ENCODE measurements around the gene RC3H2. TPM values are rescaled to one million over a fixed set of nuclear protein-coding genes. Genes with fewer than 3 reads are reported as not detected.

Gene RC3H2, protein sequence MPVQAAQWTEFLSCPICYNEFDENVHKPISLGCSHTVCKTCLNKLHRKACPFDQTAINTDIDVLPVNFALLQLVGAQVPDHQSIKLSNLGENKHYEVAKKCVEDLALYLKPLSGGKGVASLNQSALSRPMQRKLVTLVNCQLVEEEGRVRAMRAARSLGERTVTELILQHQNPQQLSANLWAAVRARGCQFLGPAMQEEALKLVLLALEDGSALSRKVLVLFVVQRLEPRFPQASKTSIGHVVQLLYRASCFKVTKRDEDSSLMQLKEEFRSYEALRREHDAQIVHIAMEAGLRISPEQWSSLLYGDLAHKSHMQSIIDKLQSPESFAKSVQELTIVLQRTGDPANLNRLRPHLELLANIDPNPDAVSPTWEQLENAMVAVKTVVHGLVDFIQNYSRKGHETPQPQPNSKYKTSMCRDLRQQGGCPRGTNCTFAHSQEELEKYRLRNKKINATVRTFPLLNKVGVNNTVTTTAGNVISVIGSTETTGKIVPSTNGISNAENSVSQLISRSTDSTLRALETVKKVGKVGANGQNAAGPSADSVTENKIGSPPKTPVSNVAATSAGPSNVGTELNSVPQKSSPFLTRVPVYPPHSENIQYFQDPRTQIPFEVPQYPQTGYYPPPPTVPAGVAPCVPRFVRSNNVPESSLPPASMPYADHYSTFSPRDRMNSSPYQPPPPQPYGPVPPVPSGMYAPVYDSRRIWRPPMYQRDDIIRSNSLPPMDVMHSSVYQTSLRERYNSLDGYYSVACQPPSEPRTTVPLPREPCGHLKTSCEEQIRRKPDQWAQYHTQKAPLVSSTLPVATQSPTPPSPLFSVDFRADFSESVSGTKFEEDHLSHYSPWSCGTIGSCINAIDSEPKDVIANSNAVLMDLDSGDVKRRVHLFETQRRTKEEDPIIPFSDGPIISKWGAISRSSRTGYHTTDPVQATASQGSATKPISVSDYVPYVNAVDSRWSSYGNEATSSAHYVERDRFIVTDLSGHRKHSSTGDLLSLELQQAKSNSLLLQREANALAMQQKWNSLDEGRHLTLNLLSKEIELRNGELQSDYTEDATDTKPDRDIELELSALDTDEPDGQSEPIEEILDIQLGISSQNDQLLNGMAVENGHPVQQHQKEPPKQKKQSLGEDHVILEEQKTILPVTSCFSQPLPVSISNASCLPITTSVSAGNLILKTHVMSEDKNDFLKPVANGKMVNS
- total RNA-seq, result 10 to 100 TPM; 35.1 to 46.8 TPM
- long read RNA-seq, donor 1, partial matches to known transcripts, result 1 of 11 reads
- long read RNA-seq, donor 1, other reads (novel, unspliced or antisense), result 5 of 11 reads
- long read RNA-seq, donor 2, partial matches to known transcripts, result 4 of 7 reads
- long read RNA-seq, donor 2, other reads (novel, unspliced or antisense), result 2 of 7 reads

DNA sequence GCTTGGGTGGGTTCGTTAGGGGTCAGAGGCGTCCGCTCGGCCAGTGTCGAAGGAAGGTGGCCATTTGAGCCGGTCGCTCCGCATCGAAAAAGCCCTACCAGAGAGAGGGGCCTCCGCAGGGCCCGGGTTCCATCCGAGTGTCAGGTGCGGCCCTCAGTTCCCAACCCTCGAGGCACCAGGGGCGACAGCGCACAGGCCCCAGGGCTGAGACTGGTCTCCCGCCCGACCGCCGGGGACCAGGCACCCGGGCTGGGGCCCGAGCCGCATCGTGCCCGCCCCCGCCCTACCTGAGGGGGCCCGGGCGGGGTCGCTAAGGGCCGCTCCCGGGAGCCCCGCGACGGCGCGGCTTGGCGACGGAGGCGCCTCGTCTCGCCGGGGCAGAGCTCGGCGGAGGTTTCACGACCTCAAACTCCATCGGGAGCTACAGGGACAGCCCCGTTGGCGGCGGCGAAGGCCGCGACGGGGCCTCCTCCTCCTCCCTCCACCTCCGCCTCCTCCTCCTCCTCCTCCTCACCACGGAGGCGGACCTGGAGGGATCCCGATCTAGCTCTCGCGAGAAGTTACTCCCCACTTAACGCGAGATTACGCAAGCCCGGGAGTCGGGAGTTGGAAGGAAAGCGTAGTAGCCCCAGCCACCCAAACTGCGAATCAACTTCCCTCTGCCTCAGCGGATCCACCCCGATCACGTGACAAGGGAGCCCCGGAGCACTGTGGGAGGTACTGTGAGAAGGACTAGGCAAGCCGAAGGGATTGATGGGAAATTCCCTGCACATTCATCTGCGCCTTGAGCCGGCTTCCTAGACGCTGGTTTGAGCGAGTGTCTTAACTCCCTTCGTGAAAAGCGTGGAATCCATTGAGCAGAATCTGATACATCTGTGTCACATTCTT lies at the start of gene RC3H2:
TSS of gene RC3H2 (minus strand) at position 537 of the 888 bp plus-strand sequence. CDS start 7,850 bp downstream, outside the sequence.
- intact Hi-C loops (cut with DNase I), result no loop called here
- DNase-seq (ENCODE audit: low spot score), result peak; percentile 99

DNA sequence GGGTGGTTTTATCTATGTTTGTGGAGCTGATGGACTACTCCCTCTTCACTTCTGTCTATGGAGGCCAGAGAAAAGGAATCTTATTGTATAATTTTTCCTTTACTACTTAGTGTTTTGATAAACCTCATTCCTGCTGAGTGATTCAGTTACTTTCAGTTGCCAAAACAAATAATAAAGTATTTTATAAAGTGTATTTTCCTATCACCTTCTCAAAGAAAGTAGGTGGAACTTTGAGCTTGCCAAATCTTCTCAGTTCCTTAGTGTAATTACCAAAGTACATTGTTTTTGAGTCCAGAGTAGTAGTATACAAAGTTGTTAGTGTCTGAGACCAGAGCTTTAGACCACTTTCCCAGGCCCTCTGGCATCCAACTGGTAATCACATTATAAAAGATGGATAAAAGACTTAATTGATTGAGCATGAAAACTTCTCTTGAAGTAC lies 49.1 kb upstream of the RC3H2 start:
- intact Hi-C loops (cut with DNase I), result no loop called here
- no peak for DNase-seq (ENCODE audit: low spot score)

DNA sequence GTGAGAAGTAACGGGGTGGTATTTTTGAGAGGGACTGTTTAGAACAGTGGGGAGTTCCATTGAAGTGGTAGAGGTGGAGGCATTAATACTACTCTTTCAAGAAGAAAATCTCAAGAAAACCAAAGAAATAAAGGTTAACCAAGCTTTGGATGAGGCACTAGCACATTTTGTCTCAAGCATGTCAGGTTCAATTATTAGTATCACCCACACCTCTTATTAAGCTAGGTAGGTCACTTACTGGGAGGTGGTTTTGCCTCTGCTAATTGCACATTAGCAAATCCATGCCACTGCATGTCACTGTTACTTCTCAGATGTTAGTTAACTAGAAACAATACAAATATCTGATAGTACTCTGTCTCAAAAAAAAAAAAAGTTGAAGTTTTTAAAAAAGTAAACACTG lies 45.9 kb upstream of the RC3H2 start:
- DNase-seq (ENCODE audit: low spot score), result no peak
- intact Hi-C loops (cut with DNase I), result no loop called here

DNA sequence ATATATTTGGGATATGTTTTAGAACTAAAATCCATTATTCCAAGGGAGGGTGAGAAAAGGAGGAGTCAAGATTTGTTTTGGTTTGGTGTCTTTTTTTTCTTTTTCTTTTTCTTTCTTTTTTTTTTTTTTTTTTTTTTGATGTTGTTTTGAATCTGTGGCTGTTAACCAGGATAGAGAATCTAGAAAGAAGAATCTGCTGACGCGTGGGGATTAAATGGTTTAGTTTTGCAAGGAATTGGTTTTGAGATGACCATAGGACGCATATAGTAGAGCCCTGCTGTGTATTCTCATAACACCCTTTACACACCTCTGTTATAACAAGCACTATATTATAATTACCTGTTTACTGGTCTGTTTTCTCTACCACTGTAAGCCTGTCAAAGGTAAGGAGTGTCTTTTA lies 45.1 kb upstream of the RC3H2 start:
- no peak for DNase-seq (ENCODE audit: low spot score)
- intact Hi-C loops (cut with DNase I), result no loop called here

DNA sequence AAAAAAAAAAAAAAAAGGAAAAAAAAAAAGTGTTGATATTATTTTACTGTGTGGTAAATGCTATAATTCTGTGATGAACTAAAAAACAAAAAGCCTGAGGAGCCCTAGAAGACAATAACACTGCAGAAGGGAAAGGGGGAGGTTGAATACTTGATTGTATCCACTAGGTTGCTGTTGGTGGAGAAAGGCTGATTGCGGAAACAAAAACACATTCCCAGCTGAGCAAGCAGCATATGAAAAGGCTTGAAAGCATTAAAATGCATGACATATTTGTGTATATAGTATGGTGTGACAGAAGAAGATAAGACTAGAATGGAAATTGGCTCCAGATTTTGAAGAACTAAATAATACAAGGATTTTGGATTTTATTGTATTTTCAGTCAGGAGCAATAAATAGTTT lies 44.5 kb upstream of the RC3H2 start:
- intact Hi-C loops (cut with DNase I), result no loop called here
- no peak for DNase-seq (ENCODE audit: low spot score)

DNA sequence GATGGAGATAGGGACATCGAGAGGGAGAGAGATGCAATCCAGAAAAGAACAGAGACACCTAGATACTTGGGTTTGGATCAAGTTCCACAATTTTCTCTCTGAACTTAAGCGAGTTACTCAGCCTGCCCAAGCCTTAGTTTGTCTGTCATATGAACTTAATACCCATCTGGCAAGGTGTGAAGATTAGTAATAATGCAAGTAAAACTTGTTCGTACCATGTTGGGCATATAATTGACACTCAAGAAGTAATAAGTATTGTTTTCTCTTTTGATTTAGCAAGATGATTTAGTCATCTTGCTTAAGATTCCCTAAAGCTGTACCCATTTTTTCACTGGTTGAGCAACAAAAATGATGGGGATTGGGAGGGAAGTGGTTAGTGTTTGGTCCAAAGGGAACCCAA lies 43.2 kb upstream of the RC3H2 start:
- no peak for DNase-seq (ENCODE audit: low spot score)
- intact Hi-C loops (cut with DNase I), result no loop called here

DNA sequence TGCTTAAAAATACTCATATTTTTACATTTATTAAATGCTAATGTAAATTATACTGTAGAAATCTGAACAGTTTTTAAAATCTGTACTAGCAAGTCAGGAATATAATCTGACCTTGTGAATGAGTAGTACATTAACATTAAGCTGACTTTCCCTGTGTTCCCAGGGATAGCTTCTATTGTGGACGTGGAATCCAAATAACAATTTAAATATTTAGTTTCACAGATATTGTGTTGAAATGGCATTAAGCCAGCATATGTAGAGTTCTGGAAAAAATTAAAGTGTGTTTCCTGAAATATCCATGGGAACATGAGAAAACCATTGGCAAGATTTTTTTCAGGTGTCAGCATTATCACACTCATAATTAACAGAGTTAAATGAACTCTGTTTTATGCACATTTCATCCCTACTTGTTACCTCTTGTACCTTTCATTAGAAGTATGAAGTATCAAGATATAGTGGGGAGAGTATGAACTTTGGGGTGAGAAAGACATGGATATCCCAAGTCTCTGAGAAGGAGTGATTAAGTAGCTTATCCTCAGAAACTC lies 41.4 kb upstream of the RC3H2 start:
- intact Hi-C loops (cut with DNase I), result no loop called here
- no peak for DNase-seq (ENCODE audit: low spot score)

DNA sequence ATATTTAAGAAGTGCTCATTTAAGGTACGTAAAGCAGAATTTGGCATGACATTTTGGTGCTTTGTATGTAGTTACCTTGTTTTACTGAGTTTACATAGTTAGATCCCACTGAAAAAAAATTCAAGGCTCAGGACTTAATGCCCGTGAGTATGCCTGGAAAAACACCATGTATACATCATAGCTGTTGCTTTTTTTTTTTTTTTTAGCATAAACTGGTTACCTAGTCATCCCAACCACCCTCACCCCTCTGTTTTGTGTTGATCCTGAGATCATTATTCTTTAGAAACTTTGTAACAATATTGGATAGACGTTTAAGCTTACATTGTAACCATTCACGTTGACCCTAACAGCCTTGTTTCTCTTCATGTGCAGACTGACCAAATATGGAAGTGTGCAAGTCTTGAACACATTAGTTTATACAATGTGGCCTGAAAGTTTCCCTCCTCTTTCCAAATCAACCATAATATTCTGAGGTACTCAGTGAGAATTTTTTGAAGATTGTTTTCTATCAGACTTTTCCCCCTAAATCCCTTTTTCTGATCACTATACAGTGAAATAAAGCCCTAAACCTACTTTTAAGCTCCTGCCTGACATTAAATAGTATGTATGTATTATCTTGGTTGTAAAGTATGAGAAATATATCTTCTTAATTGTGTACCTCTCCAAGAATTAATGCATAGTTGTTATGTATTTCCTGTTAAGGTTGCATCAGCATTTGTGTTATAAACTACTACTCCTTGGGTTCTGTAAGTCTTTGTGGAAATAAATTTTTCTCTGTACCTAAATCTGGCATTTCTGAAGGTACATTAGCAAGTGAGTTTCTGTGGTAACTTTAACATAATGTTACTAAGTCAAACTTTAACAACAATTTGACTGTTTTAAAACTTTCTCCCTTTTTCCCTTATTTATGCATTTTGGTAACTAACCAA lies 40.1 kb upstream of the RC3H2 start:
- intact Hi-C loops (cut with DNase I), result no loop called here
- DNase-seq (ENCODE audit: low spot score), result no peak

DNA sequence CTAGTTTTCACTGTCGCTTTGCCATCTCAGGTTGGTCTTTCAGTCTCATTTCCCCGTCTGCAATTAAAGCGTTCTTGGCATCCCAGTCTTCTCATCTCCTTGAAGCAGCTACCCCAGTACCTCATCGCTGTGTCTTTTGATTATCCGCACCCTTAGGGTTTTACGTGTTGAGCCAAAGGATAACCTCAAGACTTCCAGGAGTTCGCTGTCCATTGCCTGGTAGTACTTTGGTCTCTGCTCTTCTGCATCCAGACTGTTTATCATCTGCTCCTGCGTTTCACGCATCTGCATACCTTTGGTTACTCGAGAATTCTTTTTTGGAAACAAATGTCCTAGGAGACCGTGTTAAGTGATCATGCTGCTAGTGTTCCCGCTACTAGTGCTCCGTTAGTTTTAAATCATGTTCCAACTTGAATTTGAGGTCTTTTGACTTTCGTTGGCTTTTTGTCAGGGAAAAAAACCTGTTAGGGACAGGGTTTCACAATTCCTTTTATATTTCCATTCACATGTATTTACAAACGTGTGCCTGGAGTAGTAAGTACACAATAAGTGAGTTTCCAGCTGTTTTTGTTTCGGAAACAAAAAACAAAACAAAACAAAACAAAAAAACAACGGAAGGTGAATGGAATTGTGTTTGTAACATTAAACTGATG lies 36.5 kb upstream of the RC3H2 start:
- intact Hi-C loops (cut with DNase I), result no loop called here
- no peak for DNase-seq (ENCODE audit: low spot score)

DNA sequence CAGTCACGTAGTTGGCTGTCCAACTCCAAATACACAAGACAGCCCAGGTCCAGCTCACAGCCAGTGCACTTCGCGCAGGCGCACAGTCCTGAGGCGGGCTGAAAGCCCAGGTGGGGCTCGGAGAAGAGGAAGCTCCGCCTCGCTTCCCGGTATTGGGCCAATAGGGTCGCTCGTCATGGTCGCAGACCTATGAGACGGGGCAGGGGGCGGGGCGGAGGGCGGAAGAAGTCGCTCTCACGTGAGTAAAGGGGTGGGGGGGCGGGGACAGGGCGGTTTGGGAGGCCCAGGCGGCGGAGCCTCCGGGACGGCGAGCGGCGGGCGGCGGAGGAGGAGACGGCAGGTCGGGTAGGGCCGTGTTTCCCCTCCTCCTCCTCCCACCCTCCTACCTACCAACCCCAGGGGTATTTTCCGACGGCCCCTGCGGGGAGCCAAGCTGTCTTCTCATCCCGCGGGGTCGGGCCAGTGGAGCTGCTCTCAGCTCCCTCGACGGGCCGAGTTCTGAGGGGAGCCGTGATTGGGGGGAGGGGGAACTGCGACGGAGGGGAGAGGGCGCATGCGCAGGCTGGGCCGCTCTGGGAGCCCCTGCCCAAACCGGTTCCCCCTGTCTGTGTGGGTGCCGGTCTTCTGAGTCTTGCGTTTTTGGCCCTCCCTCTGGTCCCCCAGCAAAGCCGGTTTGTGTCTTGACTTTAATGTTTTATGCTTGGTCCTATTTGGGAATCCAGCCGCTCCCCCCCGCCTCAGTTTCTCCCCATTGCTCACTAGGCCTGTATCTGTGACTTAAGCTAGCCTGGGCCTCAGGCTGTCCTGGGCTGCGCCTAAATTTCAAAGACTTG lies 35.8 kb upstream of the RC3H2 start, which contains the start of gene RABGAP1:
TSS of gene RABGAP1 (plus strand) at position 272 of the 833 bp plus-strand sequence. CDS start 16,040 bp downstream, outside the sequence.
- peak; percentile 100 for DNase-seq (ENCODE audit: low spot score)
- intact Hi-C loops (cut with DNase I), result no loop called here

DNA sequence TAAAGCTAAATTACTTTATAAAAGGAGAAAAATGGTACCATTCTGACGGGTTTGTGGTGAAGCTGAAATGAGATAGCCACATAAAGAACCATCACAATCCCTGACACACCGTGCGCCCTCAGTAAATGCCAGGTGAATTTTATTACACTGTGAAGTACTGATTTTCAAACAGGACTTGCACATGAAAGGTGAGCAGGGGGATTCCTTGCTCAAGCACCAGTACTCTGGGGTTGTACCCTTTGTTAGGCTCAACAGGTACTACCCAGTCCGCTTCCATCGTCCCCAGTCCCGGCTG lies 35.2 kb upstream of the RC3H2 start:
- intact Hi-C loops (cut with DNase I), result no loop called here

DNA sequence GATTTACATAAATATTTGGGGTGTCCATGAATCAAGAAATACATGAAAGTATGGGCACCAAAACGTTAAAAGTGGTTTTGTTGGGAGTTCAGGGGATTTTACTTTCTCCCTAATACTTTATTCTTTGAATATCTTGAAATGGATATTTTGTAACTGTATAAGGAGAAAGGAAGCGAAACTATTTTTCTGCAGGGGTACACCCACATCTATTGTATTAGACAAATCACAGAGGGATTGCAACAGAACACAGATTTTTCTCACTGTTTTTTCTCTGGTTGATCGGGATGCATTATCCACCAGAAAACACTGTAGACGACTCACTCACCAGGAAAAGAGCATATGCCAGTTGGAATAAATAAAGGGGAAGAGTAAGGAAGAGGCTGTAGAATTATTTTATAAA lies 34.4 kb upstream of the RC3H2 start:
- intact Hi-C loops (cut with DNase I), result no loop called here
- DNase-seq (ENCODE audit: low spot score), result no peak

More for the DNA sequence above, 35.2 kb upstream of the RC3H2 start:
- DNase-seq (ENCODE audit: low spot score), result no peak

DNA sequence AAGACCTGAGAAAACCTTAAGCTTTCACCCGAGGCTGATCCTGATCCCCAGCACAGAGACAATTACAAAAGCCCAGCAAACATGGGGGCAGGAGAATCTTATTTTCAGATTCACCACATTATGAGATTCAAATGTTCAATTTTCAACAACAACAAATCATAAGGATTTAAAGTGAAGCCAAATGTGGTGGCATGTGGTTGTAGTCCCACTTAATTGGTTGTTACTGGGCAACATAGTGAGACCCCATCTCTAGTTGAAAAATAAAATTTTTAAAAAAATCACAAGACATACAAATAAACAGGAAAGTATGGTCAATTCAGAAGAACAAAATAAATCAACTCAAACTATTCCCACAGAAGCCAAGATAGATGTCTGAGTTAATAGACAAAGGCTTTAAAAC lies 31.7 kb upstream of the RC3H2 start:
- DNase-seq (ENCODE audit: low spot score), result no peak

DNA sequence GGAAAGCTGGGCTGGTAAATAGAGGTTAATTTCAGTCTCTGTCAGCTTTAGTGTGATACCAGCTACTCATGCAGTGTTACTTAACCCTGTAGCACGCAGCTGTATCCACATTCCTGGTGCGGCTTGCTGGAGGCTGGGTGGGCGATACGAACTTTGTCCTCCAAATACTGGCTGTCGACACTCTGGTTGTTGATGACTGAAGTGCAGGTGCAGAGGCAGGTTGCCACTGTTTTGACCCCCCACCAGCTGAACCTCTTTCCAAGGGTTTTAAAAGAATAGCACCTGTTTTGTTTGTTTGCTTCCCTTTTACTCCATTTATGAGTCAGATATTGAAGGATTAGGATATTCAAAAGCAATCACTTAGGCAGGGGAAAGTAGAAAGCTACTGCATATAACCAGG lies 31.3 kb upstream of the RC3H2 start:
- DNase-seq (ENCODE audit: low spot score), result no peak
- intact Hi-C loops (cut with DNase I), result no loop called here

More for the DNA sequence above, 31.7 kb upstream of the RC3H2 start:
- intact Hi-C loops (cut with DNase I), result no loop called here

DNA sequence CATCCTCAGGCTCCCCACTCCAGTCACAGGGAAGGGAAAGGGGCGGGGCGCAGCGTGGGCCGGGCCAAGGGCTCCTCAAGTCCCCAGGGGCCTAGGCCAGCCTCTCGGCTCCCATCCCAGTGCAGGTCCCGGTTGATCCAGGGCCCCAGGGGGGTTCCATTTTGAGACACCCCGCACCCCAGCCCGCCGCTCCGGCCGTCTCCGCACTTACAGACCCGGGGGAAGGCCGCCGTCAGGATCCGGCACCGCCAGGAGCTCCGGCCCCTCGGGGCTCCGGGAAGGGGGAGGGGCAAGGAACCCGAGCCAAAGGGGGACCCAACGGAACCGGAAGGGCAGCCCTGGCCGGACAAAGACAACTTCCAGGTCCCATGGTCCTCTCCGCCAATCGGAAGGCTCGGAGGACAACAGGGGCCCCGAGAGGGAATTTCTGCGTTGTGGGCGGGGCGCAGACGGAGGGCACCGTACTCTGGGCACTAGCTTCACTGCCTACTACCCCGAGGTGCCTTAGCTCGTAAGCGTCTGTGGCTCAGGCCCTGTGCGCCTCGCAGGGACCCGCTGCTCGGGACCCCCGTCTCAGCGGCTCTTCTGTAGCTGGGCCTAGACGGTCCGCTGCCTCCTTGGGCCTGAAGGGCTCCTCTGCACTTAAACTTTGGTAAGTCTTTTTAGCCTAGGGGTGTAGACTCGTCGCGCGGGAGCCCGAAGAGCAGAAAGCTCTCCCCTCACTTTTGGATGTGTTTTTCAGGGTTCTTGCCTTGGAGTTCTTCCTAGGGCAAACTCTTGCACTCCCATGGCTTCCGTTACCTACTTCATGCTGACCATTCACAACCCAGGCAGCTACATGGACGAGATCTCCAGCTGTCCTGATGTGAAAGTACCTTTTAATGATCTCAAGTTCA lies 26.3 kb upstream of the RC3H2 start, which contains the start of gene ZBTB26:
TSS of gene ZBTB26 (minus strand) at position 287 of the 896 bp plus-strand sequence. CDS start 11,578 bp downstream, outside the sequence.
- peak; percentile 98 for DNase-seq (ENCODE audit: low spot score)
- intact Hi-C loops (cut with DNase I), result no loop called here
